NCI-H345 (cell line): Measurements from ENCODE around the gene APIP.
"Not testable (repeated sequence)": the region's sequence is repeated elsewhere in the genome, so short reads cannot be mapped to it uniquely, and the experiment has no call there.

Experiments used
- DNase-seq: peaks from one replicate; lab custom pipeline; 2025; lab: John Stamatoyannopoulos, UW

The APIP gene

DNA sequence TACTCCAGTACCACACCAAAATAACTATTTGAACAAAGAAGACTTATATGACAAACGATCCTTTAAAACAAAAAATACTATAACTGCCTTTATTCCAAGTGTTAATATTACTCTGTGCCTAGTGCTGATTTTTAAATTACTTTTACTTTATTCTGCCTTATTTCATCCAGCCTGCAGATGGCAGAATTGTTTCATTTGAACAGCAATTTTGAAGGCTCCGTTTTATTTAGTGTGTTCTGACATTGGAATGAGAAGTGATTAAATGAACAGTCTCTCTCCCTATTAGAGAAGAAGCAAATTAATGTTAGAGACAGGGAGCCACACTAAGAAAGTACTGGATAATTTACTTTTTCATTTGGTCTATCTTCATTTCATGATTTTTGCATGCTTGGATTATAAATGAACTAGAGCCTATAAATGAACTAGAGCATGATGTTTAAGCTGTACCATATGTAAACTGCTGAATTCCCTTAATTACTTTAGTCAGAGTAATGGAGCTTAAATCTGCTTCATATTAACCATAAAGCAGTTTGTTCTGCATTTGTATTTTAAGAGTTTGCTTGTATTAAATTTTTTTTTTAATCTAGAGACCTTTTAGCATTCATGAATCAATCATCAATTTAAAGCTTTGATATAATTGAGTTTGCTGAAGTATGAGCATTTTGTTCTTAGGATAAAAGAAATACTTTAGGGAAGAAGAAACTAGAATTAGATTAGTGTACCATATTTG lies 10.1 kb upstream of the APIP start:
- peak; percentile 9 for DNase-seq

DNA sequence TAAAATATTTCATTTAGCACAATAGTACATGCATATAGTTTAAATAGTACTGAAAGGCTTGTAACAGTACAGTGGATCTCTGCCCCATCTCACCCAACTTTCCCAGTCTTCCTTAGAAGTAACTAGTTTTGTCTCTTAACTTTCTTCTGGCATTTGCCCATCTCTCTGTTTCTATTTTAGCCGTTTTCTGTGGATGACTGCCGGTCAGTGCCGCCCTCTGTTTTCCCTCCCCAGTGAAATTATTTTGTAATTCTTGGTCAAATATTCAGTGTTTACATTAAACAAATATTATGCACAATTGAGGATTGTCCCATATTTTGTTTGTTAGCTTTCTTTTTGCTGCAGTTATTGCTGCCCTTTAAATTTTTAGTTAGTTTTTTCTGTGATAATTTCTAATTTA lies 8.5 kb upstream of the APIP start:
- DNase-seq = no peak

DNA sequence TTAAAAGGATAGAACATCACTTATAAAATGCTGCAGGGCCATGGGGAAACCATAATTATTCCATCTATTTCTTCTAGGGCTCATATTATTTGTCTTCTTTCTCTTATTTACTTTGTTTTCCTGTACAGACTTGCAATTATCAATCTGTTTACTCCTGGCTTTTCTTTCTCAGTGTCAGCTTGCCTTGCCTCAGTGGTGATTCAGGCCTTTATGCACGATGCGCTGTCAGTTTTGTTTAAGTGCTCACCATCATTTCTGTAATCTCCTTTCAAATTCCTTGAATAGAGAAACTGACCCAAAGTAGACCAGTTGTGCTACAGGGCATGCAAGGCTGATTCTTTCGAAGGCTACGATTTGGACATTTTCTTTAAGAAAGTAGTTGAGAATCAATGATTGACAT lies 5.0 kb upstream of the APIP start:
- no peak for DNase-seq

DNA sequence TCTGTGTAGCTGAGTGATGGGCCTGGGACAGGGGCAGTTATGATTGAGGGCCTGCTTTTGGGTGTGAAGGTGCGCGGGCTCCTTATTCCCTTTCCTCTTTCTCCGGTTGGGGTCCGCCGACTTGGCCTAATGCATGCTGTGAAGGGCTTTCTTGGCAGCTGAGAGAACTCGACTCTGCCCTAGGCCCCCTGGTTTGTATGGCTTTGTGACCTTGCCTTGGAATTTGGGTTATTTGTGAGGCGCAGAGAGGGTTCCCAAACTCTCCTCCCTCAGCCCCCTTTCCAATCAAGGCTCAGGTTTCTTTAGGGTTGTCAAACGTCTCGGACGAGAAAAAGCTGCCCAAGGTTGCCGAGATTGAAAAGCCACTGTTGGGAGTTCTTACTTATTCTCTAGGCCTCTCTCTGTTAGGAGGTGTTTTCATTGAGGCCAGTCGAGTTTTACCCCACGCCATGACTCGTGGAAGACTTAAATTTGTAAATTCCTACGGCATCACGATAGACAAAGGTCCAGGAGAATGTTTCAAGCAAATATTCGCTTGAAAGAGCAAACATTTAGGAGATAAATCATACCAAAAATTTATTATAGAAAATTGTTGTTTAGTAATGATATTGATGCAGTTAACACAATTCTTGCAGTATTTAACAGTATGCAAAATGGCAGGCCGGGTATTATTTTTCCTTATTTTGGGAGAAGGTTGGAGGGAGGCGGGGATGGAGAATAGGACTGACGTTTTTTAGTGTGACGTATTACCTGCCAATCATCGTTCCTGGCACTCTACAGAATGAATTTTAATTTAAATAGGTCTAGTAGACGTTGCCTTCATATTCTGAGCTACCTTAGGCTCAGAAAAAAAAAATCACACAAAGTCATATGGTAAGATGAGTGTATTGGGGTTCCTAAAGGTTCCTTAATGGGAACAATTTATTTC lies 928 bp upstream of the APIP start:
- no peak for DNase-seq

DNA sequence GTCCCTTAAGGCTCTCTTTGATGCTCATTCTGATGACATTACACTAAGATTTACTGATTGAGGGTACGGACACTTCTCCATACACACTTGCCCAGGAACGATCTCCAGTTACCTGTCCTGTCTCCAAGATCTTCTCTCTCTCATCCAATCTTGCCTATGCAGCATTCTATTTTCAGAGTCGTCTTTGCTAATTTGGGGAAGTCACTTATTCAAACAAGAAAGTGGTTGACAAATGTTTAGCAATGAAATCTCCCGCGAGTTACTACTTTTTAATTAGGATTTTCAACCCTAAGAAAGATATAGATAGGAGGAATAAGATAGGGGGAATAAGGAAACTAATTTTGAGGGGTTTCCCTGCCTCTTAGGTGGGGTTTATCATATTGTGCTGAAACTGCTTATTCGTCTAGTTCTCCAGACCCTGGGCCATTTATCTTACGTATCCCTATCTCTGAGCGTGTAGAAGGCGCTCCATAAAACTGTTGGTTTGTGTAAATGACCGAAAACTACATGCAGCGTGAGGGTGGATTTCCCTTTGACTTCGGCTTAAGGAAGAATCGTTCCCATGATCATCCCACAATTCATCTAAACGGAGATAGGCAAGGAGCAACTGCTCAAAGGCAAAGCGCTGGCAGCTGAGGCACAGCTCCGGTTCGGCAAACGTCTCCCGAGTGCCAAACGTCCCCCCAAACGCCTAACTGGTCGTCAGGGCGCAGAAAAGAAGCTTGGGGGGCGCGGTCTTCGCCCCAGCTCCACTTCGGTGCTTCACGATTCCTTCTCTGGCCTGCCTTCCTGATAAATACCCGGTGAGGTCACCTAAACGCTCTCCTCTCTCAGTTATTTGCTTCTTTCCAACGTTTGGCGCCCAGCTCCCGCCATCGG lies 804 bp downstream of the APIP start:
- DNase-seq = peak; percentile 56

DNA sequence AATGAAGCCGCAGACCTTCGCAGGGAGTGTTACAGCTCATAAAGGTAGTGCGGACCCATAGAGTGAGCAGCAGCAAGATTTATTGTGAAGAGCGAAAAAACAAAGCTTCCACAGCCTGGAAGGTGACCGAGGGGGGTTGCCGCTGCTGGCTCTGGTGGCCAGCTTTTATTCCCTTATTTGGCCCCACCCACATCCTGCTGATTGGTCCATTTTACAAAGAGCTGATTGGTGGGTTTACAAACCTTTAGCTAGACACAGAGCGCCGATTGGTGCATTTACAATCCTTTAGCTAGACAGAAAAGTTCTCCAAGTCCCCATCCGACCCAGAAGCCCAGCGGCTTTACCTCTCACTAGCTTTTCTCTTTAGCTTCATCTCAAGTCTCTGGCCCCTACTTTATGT lies 2.6 kb downstream of the APIP start:
- not testable (repeated sequence) for DNase-seq

DNA sequence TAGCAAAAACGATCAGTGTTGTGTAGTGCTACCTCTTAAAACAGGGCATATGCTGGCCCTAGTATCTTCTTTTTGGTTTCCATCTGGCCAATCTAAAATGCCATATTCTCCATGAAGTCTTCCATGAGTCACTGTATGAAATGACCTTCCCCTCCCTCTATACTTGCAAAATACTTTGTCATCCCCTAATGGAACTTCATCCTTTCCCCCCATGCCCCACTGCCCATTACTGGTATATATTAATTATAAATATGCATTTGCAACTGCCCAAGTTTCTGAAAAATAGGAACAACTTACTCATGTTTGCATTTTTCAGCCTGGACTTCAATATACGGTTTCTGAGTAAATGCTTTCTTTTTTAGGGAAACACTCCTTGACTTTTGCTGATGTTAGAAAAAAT lies 4.5 kb downstream of the APIP start:
- no peak for DNase-seq

DNA sequence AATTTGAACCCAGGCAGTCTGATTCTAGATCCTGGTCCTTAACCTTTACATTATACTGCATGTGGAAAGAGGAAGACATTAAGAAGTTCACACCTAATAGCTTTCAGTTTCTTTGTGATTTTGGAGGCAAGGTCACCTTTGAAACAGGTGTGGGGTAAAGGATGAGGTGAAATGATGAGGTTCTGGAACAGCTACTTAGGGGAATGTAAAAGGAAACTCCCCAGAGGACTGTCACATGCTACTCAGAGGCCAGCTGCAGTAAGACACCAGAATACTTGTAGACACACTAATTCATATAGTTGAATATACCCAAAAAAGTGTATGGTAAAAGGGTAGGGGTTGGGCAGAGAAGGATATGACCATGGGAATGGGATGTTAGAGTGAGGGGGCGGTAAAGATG lies 5.4 kb downstream of the APIP start:
- no peak for DNase-seq

DNA sequence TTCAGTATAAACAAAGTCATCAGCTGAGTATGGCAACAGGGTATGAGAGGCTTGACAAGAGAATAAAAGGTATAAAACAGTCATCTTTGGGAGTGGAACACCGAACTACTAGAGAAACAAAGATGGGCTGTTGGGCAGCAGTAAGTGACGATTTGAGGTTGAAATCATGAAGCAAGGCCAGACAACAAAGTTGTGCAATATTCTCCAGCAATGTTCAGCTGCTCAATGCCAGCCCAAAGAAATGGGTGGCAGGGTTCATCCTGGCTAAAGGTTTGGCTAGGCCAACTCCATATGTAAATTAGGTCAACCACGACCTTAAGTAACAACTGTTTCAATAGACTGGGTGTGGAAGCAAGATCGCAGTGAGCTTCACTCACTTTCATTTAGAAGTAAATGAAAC lies 6.2 kb downstream of the APIP start:
- no peak for DNase-seq

DNA sequence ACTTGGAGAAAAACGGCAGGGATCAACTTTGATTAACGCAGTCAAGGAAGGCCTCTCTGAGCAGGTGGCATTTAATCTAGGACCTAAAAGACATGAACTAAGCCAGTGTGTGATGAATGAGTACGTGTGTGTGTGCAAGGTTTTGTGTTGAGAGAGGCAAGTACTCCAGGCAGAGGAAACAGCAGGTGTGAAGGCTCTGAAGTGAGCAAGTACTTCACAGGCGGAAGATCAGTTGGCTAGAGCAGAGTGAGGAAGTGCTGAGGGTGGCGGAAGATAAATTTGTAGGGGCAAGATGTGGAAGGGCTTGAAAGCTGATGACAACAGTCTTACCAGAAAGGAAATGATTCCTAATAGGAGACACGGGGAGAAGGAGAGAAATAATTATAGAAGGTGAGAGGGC lies 6.8 kb downstream of the APIP start:
- no peak for DNase-seq

DNA sequence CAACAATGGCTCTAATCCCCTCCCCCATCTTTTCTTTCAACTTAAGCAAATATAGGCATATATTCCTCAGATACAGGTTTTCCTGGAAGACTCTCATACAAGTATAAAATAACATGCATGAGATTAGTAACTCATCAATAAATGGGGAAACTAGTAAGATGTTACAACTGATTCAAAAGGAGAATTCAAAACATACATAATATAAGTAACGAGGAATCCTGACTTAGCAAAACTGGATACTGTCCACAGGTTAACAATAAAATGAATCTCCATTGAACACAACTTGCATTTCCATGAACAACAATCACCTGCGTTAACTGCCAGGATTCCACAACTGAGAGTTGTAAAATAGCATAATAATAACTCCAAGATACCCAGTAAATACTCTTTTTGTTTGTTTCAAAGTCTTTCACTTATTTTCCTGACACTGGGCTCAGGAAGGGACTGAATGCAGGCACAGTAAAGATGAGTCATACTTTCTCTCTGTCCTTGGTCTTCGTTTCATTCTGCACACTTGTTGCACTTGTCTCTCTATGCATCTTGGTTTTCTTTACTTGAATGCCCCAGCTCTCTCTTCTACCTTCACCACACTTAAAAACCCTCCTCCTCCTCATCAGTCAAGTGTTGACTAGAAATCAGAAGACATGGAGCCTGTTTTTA lies 8.1 kb downstream of the APIP start:
- no peak for DNase-seq

DNA sequence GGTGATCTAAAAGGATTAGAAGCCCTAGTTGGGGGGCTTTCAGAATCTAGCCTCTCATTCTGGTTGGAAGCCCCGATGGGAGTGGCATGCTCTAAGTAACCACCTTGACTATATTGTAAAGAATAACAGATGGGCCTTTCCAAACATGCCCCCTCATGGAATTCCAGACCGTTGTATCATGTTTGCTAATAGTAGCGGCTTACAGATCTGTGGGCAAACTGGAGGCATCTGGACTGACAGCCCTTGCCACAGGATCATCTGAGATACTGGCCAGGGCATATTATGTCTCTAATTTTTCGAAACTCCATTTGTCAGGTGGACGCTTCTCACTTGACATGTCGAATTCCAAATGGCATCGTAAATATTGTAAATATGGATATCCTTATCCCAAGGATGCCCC lies 10.5 kb downstream of the APIP start:
- no peak for DNase-seq

DNA sequence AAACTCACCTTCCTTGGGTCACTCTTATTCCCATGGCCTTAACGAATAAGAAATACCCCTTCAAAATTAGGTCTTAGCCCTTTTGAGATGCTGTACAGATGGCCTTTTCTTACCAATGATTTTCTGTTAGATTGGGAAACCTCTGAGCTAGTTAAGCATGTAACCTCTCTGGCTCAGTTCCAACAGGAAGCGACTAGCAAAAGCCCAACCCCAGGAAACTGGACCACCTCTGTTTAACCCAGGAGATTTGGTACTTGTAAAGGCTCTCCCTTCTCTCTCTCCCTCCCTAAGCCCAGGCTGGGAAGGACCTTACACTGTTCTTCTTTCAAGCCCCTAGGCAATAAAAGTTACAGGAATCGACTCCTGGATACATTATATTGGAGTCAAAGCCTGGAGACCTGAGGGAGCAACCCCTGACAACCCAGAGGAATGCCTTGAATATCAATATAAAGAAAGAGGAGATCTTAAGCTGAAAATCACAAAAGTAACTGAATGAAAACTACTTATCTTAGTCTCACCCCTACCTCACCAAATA lies 11.7 kb downstream of the APIP start:
- DNase-seq = no peak

DNA sequence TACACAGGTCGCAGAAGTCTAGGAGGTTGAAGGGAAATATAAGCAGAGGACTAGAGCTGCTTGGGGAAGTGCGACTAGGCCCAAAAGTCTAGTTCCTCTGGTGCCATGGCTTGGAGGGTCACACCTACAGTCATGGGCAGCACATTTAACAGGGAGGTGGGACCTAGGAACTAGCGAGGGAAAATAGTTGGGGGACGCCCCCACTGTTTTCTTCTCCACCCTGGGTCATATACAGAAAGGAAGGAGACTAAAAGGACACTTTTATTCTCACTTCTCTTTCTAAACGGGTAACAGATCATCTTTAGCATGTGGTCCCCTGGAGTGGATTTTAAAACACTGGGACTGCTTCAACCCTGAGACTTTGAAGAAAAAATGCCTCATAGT lies 16.6 kb downstream of the APIP start:
- DNase-seq = no peak

DNA sequence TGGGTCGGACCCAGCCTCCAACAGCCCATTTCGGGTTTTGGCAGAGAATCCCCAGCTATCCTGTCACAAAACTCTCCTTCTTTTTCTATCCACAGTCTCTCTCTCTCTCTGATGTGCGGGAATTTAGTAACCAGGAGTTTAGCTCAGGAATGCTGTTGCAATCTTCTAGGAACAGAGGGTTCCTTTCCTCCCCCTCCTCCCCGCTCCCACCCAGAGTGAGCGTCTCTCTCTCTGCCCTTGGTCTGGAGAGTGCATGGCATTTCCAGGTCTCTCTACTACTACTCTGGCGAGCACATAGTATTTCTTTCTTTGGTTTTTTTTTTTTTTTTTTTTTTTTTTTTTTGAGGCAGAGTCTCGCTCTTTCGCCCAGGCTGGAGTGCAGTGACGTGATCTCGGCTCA lies 17.7 kb downstream of the APIP start:
- no peak for DNase-seq

DNA sequence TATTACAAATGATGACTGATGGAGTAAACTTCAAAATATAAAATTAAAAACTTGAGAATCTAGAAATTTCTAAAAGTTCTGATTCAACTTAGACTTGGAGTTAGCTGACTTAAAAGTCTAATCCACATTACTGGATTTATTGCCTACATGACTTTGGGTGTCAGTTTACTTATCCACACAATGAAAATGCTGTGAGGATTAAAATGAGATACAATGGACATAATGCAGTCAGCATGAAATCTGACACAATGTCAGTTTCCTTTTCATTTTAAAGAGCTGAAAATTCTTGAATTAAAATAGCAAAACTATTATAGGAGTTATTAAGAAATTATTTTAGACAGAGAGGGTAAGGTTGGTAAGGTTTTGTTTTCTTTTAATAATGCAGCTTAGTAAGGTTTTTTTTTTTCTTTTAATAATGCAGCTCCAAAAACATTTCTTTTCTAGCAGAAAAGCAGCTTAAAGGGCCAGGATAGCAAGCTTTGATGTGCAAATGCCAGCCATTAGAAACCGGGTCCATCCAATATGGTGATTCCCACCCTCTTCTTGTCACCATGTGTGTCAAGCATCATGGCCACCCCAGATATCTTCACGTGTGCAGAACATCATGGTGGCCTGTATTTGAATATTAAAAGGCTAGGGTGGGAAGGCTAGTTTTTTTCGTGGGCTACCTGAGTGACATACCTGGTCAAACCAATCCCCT lies 18.9 kb downstream of the APIP start:
- no peak for DNase-seq

DNA sequence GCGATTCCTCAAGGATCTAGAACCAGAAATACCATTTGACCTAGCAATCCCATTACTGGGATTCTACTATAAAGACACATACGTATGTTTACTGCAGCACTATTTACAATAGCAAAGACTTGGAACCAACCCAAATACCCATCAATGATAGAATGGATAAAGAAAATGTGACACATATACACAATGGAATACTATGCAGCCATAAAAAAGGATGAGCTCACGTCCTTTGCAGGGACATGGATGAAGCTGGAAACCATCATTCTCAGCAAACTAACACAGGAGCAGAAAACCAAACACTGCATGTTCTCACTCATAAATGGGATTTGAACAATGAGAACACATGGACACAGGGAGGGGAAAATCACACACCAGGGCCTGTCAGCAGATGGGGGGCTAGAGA lies 20.0 kb downstream of the APIP start:
- not testable (repeated sequence) for DNase-seq

DNA sequence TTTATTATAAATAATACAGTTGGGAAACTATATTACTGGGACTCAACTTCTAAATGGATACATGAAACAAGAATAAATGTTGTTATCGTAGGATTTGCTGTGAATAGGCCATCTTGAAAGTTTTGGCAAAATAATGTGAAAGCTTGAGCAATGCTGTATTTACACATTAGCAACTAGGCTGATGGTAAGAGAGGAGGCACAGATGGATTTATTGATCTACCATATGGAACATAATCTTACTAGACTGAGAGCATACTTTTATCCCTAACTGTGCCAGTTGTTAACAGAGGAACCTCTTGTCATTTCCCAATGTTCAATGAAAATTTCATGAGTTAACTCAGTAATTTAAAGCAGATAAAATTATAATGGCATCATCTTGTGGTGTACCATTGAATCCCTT lies 22.8 kb downstream of the APIP start:
- no peak for DNase-seq

DNA sequence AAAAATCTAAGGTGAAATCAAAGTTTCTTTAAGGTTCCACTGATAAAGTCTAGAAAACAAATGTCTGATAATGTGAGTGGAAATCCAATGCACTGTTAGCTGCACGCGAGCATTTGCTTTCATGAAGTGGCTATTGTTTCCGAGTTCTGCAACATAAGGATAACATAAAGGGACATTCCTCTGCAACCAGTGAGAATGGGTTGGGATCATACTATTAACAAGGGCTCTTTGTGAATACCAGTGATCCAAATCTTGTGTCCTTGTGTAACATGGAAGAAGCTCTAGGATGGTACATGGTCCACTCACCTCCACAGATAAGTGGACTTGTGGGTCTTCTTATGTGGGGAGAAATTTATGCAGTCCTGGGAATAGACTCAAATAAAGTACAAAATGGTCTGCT lies 24.6 kb downstream of the APIP start:
- DNase-seq = no peak

DNA sequence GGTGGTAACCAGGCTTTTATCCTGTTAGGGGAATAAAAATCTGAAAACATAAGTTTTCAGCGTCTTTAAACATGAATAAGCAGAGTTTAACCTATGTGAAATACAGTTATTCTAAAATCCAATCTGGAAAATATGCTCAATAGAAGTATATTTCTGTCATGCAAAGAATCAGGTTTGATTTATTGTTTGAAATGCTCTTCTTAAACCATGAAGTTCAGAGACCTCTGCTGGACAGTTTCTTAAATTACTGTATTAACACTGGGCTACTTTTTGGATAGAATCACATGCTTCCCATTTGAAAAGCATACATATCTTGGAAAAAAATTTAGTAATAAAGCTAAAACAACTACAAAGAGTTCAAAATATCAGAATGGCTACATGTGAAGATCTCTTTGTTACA lies 25.4 kb downstream of the APIP start:
- DNase-seq = peak; percentile 54

DNA sequence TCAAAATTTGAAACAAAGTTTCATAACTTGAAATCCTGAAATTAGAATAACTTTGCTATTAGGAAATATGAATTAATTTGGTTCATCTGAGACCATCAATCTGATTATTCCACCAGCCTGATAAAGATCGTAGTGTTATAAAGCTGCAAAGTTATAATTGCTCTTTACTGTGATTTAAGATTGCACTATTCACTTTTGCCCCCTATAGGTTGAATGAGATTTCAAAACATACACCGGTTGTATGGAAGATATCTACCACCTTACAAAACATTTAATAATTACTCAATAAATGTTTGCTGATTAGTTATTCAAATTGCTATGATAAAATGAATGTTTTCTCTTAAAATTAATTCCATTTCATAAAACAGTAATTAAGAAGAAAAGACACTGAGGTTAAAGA lies 26.1 kb downstream of the APIP start:
- DNase-seq = no peak
